Endodermal cell (in vitro differentiated cells): ENCODE data around the gene LSM7. TPM values are rescaled to one million over a fixed set of nuclear protein-coding genes. Genes with fewer than 3 reads are reported as not detected.
A peak's percentile ranks its signal among the peaks of the same experiment; 100 is the strongest.

Source experiments
- DNase-seq: peaks from one replicate; pipeline ENCODE4 v3.0.0-alpha.2; 2017
- H3K27ac ChIP-seq: 2 replicates; pipeline ENCODE4 v1.5.1; 2013; ENCODE audit warnings: mild to moderate bottlenecking, low read depth, low read length, moderate library complexity
- H3K27me3 ChIP-seq: 2 replicates; pipeline ENCODE4 v1.6.1; 2013; ENCODE audit warnings: mild to moderate bottlenecking, low read length, moderate library complexity; ENCODE audit not compliant: insufficient read depth, control insufficient read depth, poor library complexity, severe bottlenecking
- H3K36me3 ChIP-seq: 2 replicates; pipeline ENCODE4 v1.7.0; 2013; ENCODE audit warnings: mild to moderate bottlenecking, low read length, moderate library complexity; ENCODE audit not compliant: control insufficient read depth, insufficient read depth
- H3K4me1 ChIP-seq: one replicate; pipeline ENCODE4 v1.7.0; 2013; ENCODE audit warnings: low read length; ENCODE audit not compliant: control insufficient read depth, insufficient read depth
- H3K4me3 ChIP-seq: 2 replicates; pipeline ENCODE4 v1.5.1; 2013; ENCODE audit warnings: mild to moderate bottlenecking, low read length, moderate library complexity
- H3K9ac ChIP-seq: 2 replicates; pipeline ENCODE4 v1.6.1; 2013; ENCODE audit warnings: mild to moderate bottlenecking, low read length, moderate library complexity; ENCODE audit not compliant: poor library complexity, severe bottlenecking; ENCODE audit errors: extremely low read depth
- H3K9me3 ChIP-seq: 2 replicates; pipeline ENCODE4 v1.6.1; 2013; ENCODE audit warnings: mild to moderate bottlenecking, low read length, moderate library complexity; ENCODE audit not compliant: control insufficient read depth
- H3K27ac Mint-ChIP-seq: 2 replicates; pipeline ENCODE4 v1.8.0; 2020; ENCODE audit warnings: mixed read lengths
- H3K27me3 Mint-ChIP-seq: 2 replicates; pipeline ENCODE4 v1.8.0; 2021; ENCODE audit warnings: mild to moderate bottlenecking, mixed read lengths; ENCODE audit not compliant: insufficient read depth
- H3K36me3 Mint-ChIP-seq: 2 replicates; pipeline ENCODE4 v1.8.0; 2020; ENCODE audit warnings: low read depth, mixed read lengths
- H3K4me1 Mint-ChIP-seq: 2 replicates; pipeline ENCODE4 v1.8.0; 2020; ENCODE audit warnings: mixed read lengths
- H3K4me3 Mint-ChIP-seq: 2 replicates; pipeline ENCODE4 v1.8.0; 2020; ENCODE audit warnings: mild to moderate bottlenecking, moderate library complexity, mixed read lengths
- H3K9me3 Mint-ChIP-seq: 2 replicates; pipeline ENCODE4 v1.8.0; 2020; ENCODE audit warnings: mild to moderate bottlenecking, mixed read lengths
- CTCF ChIP-seq: fragments of 200-600 bp; sonication (generic); conservative IDR thresholded peaks from 2 replicates; pipeline ENCODE4 v1.5.0; 2021; ENCODE audit warnings: antibody characterized with exemption, mild to moderate bottlenecking
- WGBS, 2 experiments: methylation state at CpG; one replicate each; pipeline versions ENCODE4 v1.1.5 to v1.1.7; 2013; ENCODE audit warnings: missing lambda C conversion rate in 2 of 2, mixed read lengths in 1 of 2; ENCODE audit not compliant: insufficient coverage in 1 of 2, insufficient read length in 1 of 2; 5-methylcytosine and 5-hydroxymethylcytosine counted together
- total RNA-seq, 2 donors: library from RNA; stranded (reverse); fragmentation: NEBNext Ultra II Directional in 1 of 2; extraction: Animal tissue kit (Norgen Biotek cat#: 25700) in 1 of 2; gene quantifications; 2 replicates in 1 of 2; 3 replicates in 1 of 2; pipeline ENCODE4 v1.2.1, GENCODE V29; 2021

Gene LSM7
- total RNA-seq, 2 donors from 2014 or later, result 141 to 149 TPM

- Mint-ChIP-seq H3K27me3 (peaks cover 52% of the 10 kb centered on the region), H3K27ac (no peak overlapping the region), H3K4me1 (peaks cover 2% of the 10 kb centered on the region), H3K36me3 (peaks cover 1% of the 10 kb centered on the region), H3K4me3 (peak overlapping the region; percentile 8), H3K9me3 (peaks cover 2% of the 10 kb centered on the region)
- WGBS, 2 experiments, result 69 to 70% methylated on average over 9 to 33 of the region's 33 CpGs
- no peak for DNase-seq
- peaks cover 21% of the 10 kb centered on the region for H3K27me3 ChIP-seq
- no peaks in the 10 kb centered on the region for H3K4me1 ChIP-seq
- H3K9ac ChIP-seq, result no peak overlapping the region
- no peak overlapping the region for H3K27ac ChIP-seq
- no peaks in the 10 kb centered on the region for H3K9me3 ChIP-seq
- TF ChIP-seq CTCF, result no peak
- H3K4me3 ChIP-seq, result no peak overlapping the region
- no peaks in the 10 kb centered on the region for H3K36me3 ChIP-seq
Observed at GRCh38 chr19:2307518-2308012, 20.8 kb downstream of the LSM7 start.

DNA sequence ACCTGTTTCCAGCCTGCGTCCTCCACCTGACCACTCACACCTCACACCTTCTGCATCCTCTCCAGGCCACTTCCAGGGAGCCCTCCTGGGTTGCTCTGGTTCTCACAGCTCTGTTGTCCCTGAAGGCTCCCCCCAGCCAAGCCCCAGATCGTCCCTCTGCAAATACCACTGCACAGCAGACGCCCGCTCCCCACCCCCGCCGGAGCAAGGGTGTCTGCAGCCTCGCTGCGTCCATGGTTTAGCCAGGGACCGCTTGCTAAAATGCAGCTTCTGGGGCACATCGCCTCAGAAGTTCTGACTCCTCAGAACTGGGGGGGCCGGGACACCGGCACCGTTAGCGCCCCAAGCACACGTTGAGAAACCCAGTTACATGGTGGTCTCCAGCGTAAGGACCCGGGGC is 21.4 kb downstream of the LSM7 start:
- no peak for TF ChIP-seq CTCF
- Histone ChIP-seq H3K27ac (no peak overlapping the region), H3K36me3 (no peaks in the 10 kb centered on the region), H3K4me3 (no peak overlapping the region), H3K9ac (no peak overlapping the region), H3K9me3 (no peaks in the 10 kb centered on the region), H3K27me3 (peaks cover 21% of the 10 kb centered on the region), H3K4me1 (no peaks in the 10 kb centered on the region)
- Mint-ChIP-seq H3K4me1 (peaks cover 2% of the 10 kb centered on the region), H3K36me3 (peaks cover 1% of the 10 kb centered on the region), H3K9me3 (peaks cover 2% of the 10 kb centered on the region), H3K27ac (no peak overlapping the region), H3K27me3 (peaks cover 50% of the 10 kb centered on the region), H3K4me3 (no peak overlapping the region)
- no peak for DNase-seq
- 87 to 90% methylated on average over 16 to 17 of the region's 17 CpGs for WGBS, 2 experiments

GRCh38 chr19:2306281-2306806 is 22.0 kb downstream of the LSM7 start:
- no peak overlapping the region for H3K27ac ChIP-seq
- Mint-ChIP-seq H3K27me3 (peaks cover 52% of the 10 kb centered on the region), H3K4me1 (peaks cover 2% of the 10 kb centered on the region), H3K27ac (no peak overlapping the region), H3K9me3 (peaks cover 2% of the 10 kb centered on the region), H3K4me3 (no peak overlapping the region), H3K36me3 (peaks cover 1% of the 10 kb centered on the region)
- TF ChIP-seq CTCF, result no peak
- H3K9ac ChIP-seq, result no peak overlapping the region
- whole genome bisulfite sequencing, 2 experiments, result 85 to 92% methylated on average over 18 to 19 of the region's 19 CpGs
- DNase-seq, result no peak
- no peaks in the 10 kb centered on the region for H3K9me3 ChIP-seq
- no peak overlapping the region for H3K4me3 ChIP-seq
- H3K36me3 ChIP-seq, result no peaks in the 10 kb centered on the region
- peaks cover 21% of the 10 kb centered on the region for H3K27me3 ChIP-seq
- H3K4me1 ChIP-seq, result no peaks in the 10 kb centered on the region
